AML-193 (cell line): Measurements from ENCODE around the gene PARS2.

Experiments
- DNase-seq, 2 experiments: peaks; one replicate each; lab custom pipeline; 2025; lab: John Stamatoyannopoulos, UW

PARS2 gene

DNA sequence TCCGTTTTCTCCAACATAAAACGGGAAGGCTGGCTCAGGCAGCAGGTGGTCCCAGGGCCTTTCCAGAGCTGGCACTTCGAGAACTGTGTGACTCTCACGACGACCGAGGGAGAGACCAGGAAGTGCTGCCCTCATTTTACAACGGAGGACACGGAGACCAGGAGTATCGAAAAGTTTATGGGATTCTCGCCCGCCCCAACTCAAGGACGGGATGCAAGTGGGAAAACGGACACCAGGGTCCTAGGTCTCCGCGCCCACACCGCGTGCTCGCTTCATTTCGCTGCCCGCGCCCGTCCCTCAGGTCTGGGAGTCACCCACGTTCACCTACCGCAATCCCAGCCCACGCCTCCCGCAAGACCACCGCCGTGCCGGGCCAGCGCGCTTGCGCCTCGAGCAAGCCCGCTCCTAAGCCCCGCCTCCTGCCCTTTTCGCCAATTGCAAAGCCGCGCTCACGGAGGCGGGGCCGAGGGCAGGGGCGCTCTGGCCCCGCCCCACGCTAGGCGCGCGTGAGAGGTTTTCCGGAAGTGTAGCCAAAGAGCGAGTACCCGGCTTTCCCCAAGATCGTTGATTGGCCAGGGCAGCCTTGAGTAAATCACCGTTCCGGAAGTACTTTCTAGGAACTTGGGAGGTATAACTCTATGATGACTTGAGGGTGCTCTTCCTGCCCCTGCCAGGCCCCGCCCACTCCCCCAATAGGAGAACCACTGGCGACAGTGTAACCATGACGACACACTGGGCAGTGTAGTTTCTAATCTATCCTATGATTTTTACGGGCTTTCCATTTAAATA is at the start of gene PARS2:
Gene PARS2 (minus strand): TSS at position 391 of the 789 bp plus-strand sequence. CDS start 5,362 bp downstream, outside the sequence.
- DNase-seq, result peak; percentile 98 to 99

DNA sequence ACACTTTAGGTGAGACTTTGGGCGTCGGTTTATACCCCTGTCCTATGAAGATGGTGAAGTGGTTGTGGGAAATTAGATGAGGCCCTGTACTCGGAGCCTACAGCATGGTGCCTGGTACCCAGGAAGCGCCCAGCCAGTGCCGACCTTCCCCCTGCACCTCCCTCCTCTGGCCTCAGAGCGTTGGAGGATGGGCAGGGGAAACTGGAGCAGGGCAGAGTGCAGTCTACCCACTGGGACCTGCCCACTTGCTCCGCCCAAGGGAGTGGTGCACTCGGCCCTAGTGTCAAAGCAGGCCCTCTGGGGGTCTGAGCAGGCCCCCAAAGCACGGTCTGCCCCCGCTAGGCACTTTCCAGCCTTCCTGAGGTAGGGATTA is 49.8 kb upstream of the PARS2 start:
- no peak for DNase-seq

DNA sequence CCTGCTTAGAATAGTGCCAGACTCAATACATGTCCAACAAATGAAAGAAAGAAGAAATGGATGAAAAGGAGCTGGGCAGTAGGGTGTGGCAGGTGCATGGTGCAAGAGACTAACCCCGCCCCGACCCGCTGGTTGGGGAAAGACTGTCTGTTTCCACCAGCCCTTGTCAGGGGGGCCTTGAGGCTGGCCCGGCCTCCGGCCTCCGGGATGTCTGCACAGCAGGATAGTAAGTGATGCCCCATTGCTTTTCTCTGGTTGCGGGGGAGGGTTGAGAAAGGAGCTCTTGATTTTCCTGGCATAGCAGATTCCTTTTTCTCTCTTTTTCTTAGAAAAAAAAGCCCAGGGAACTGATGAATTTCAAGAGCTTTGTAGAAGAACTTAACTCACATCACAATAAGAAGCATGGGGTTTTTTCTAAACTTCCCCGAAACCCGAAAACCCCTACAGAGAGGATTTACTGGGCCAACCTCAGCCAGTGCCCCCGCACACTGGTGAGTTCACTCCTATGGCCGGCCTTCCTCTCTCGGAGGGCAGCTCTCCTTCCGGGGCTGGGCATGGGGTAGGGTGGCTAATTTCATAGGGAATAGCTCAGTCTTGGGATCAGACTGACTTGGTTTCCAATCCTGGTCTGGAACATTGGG is 49.3 kb upstream of the PARS2 start:
- no peak for DNase-seq

DNA sequence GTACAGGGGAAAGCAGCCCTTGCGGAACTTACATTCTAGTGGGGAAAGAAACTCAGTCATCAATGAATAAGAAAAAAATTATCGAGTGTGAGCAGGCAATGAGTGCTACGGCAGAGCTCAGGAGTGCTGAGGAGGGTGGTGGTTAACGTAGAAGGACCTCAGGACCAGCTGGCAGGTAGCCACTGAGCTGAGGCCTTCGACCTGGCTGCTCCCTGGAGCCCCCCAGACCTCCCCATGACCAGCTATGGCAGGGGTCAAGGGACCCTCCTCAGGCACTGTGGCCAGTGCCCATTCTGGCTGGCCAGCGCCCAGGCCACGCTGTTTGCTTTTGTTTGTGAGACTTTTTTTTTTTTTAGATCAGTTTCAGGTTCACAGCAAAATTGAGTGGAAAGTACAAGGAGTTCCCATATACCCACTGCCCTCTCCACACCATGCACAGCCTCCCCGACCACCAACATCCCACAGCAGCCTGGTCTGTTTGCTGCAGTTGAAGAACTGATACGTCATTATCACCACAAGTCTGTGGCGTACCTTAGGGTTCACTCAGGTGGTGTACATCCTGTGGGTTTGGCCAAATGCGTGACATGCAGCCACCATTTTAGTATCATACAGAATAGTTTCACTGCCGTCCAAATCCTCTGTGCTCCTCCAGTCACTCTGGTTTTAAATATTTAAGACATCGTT is 48.6 kb upstream of the PARS2 start:
- DNase-seq, result no peak

DNA sequence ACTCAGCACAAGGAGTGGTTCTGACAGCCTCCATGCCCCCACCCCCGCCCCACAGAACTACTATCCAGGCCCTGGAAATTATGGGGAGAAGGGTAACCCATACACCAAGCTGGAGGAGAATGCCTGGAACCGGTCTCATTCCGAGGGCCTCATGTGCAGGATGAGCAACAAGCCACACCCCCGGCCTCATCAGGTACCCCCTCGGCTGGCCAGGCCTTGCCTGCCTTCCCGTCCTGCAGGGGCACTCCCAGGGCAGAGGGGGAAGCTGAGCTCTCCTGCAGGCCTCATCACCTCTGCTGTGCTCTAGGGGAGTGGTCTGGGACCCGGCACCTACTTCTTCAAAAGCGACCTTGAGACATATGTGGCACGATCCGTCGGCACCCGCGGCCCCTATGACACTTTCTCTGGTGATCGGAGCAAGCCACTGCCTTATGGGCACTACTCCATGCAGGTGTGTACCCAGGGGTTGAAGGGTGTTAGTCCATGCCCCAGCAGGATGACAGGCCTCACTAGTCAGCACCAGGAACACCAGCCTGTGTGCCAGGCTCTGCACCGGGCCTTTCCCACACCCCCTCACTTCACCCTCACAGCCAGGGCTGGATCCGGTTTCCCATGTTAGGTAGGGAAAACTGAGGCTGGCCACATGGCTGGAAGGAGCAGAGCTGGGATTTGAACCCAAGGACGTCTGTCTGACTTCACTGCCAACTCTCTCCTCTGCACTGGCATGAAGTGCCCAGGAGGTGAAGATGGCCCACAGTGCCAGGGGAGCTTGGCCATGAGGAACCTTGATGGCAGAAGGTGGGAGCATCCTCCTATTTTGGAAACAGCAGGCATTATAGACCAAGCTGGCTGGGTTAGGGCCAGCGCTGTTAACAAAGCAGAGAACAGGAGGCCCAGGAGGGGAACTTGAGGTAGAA is 47.7 kb upstream of the PARS2 start:
- DNase-seq, result no peak

DNA sequence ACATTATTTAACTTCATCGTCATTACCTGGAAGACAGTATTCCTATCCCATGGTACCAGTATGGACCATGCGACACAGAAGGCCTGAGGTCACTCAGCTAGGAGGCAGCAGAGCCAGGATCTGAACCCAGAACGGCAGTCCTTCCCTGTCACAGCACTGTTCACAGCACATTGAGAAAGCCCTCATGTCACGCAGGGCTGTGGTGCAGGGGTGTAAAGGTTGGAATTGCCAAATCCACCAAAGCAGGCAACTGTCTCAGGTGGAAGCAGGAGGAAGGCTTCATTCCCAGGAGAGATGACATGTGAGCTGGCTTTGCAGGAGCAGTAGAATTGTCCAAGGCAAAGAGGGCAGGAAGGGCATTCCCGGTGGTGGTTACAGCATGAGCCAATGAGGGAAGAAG is 46.7 kb upstream of the PARS2 start:
- DNase-seq, result no peak

DNA sequence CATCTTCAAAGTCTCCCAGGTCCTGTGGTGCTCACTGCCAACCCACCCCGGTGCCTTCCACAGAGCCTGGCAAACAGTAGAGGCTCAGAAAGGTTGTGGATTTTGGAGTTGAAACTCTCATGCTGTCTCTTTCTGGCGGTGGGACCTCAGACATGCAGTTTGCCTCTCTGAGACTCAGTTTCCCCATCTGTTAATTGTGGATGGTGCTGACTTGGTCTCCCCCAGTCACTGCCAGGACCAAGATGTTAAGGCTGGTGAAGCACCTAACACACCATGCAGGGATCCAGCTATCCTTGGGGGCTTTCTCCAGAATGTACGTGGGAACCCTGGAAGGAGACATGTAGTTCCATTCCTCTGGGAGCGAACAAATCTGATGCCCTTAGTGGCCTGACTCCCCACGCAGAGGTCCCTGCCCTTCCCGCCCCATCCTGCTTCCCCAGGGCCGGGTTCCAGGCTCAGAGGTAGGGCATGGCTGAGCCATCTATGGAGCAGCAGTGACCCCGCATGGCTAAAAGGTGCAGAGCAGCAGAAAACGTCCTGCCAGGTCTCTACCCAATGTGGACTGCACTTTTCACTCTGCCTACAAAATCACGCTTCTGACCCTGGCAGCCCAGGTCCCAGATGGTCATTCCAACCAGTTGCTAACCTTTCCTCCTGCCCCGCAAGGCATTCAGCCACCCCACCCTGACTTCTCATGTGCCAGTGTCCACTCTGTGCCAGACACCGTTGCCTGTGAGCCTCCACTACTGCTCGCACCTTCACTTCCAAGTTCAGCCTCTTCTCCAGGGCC is 46.0 kb upstream of the PARS2 start:
- DNase-seq, result peak; percentile 27 to 39

DNA sequence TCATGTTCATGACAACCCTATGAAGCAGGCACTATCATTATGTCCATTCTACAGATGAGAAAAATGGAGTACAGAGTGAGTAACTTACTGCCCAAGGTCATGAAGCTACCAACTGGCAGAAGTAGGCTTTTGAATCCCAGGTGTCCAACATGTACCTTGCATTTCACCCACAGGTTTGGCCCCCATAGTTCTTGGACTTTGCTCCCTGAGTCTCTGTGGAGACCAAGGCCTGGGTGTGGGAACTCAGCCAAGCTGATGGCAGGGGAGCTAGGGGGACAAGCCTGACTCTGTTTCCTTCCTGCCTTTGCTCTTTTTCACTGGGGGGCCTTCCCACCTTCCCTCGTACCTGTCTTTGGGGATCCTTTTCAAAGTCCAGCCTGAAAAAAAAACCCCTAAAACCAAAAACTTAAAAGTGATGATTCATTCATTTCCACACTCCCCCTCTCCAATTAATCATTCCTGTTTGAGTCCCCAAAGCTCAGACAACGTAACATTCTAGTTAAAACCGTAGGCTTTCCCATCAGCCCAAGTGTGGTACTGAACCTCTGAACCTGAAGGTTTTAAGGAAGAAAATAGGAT is 45.3 kb upstream of the PARS2 start:
- no peak for DNase-seq

DNA sequence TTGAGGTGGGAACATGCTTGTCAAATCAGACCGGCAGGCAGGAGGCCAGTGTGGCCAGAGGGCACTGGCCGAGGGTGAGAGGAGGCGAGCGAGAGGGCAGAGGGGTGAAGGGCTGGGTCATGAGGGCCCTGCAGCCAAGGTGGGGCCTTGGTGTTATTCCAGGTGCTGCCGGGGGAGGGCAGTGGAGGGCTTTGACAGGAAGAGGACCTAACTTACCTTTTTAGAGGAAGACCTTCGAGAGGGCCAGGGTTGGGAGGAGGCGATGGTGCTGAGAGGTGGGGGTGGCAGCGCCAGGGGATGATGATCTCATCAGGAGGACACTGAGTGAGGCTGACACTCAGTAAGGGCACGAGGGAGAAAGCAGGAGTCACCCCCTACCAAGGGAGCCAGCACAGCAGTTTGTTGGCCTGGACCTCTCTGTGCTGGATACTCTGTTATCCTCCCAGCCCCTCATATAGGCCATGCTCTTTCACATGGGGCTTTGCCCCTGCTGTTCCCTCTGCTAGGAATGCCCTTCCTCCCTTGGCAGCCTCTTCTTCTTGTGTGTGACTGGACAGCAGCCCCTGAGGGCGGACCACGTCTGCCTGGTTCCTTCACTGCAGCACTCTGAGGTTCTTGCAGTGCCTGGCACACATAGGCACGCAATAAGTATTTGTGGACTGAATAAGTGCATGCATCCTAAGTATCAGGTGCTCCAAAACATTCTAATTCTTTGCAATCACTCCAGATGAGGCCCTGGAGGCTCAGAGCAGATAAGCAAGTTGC is 44.3 kb upstream of the PARS2 start:
- DNase-seq, result no peak

DNA sequence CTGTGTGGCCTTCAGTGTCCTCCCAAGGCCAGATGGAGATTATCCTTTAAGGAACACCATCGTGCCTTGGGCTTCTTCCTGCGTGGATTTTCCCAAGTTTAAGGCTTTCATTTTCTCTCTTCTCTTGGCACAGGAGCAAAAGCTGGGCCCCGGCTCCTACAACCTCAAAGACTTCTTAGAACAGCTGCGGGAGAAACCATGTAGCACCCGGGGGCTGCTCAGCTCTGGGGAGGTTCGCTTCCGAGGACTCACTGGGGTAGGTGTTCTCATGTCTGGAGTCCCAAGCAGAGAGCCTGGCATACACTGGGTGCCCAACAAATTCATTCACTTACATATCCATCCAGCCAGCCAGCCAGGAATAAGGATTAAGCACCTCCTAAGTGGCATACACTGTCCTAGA is 43.4 kb upstream of the PARS2 start:
- DNase-seq, result no peak

DNA sequence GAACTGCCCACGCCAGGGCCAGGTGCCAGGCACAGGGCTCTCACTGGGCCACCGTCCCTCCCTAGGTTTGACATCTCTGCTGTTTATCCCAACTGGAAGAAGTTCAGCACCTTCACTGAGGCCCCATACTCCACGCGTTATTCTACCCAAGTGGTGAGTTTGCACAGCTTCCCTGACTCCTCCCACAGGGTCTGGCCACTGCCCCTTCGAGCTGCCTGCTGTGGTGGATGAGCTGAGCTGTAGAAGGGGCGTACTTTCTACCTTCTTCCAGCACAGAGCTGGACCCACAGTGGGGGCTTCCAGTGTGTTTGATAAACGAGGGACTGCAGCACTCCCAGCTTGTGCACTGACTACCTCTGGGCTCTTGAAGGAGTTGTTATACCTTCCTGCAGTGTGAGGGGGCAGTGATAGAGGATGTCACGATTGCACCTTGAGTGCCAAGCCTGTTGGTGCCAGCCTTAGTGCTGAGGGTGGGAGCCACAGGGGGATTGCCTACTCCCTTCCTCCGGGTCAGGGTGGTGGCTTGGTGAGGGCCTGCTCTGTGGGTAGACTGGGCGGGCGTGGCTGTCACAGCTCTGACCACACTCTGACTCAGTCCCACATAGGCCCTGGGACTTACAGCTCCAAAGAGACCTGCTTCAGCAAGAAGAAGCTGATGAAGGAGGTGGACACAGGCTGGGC is 42.7 kb upstream of the PARS2 start:
- no peak for DNase-seq

DNA sequence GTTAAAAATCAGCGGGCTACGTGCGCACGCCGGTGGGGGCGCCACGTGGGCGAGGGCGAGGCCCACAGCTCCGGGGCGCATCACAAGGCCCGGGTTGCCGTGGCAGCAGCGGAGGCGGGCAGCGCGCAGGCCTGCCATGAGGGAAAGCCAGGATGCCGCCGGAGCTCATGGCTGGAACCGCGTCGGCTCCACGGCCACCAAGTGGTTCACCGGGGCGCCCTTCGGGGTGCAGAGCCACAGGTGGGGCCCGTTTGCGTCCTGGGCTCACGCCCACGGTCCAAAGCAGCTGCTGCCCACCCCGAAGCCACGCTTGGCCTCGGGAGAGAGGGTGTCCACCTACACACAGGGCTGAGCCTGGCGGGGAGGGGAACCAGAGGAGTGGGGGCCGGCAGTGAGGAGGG is 41.7 kb upstream of the PARS2 start:
- no peak for DNase-seq

DNA sequence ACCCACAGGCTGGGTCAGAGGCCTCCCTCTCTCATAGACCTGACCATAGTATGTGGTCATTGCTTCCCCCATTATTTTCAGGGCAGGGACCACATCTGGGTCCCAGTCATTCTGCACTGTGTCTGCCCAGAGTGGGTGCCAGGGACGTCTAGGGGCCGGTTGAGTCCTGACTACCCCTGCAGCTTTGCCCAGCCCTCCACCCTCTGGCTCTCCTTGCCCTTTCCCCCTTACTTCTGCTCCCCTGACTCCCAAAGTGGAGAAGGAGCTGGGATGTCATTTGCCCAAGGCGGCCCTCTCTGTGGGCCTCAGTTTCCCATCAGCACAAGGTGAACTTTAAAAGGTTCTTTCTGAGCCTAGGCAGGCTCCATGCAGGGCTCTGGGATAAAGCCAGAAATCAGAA is 41.1 kb upstream of the PARS2 start:
- DNase-seq, result no peak

DNA sequence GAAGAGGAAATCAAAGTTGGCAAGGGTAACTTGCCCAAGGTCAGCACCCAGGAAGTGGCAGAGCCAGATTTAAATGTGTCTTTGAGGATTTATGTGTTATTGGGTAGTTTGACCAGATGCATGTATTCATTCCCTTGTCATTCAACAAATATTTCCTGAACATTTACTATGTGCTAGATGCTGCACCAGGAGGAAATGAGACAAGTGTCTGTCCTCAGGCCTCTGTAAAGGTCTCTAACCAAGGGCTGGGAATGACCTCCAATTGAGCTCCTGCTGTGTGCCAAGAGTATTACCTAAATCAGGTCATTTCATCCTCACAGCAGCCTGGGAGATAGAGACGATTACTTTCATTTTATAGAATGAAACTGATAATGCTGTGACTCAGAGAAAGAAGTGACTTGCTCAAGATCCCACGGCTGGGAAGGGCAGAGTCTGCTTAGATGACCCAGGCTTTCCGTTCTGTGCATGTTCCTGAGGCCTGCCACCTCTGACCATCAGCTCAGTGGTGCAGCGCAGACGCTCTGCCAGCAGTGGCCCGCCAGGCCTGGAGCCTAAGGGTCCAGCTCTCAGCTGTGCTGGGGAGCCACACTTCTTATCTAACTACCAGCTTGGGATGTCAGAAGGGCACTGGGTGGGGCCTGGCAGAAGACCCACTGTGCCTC is 40.3 kb upstream of the PARS2 start:
- no peak for DNase-seq

DNA sequence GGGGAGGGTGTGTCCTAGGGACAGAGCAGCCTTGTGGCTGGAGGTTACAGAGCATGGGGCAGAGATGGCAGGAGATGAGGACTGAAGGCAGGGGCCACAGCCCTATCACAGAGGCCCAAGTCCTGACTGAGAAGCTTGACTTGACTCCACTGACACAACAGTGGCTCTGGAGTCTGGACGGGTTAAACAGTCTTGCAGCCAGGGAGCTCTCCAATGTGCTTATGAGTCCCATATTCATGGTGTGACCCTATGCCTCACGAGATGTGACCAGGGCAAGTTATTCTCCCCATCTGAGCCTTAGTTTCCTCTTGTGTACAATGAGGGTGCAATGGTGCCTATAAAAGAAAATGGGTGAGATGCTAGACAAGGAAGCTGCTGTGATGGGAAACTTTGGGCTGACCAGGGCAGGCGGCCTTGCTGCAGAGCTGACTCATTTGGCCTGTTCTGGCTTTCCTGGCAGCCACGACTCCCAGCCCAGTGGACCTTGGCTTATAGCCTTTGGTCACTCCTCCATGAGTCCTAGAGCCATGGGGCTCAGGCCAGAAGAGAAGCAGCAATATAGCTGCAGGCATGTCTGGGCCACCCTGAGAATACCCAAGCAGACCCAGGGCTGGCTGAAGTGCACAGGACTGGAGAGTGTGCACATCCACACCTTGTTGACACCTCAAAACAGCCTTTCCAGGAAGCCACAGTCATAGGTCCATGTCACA is 39.6 kb upstream of the PARS2 start:
- DNase-seq, result no peak

DNA sequence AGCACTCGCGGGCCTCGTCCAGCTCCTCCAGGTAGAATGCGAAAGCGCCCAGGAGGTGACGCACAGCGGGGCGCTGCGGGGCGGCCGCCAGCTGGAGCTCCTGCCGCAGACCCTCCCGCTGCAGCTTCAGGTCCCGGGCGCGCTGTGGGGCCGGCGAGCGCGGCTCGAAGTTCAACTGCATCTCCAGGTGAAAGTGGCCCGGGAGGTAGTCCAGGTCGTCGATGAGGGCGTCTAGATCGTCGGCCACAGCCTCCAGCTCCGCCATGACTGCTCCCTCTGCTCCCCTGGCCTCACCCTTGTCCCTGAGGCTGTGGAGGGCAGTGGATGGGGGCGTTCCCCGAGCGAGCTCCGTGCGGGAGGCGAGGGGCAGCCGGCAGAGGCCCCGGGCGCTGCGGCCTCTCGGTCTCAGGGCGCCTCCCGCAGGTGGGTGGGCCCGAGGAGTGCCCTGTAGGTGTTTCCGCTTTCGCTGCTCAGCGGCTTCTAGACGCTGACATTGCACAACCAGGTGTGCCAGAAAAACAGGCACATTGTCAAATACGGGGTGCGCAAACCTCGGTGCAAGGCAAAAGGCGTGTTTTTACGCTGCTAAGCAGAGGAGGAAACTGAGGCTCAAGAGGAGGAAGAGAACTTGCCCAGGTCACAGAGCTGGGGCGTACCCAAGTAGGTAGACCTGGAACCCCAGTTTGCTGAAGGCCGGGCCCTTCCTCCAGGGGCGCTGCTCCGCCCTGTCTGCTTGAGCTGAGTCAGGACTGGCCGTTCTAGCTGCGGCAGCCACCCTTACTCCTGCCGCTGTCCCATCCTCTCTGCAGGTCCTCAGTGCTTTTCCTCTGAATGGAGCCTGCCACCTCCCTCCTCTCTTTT is 36.8 kb upstream of the PARS2 start, which contains the start of gene TTC22:
Gene TTC22 (minus strand): TSS at position 425 of the 861 bp plus-strand sequence. CDS start 160 bp downstream, at position 265.
- no peak for DNase-seq
